Muscle of leg (tissue), 11 donors: ENCODE measurements around the gene FOSL2. TPM values are rescaled to one million over a fixed set of nuclear protein-coding genes. Genes with fewer than 3 reads are reported as not detected.

Source experiments
- DNase-seq: peaks from one replicate; pipeline ENCODE4 v3.0.0; 2013
- H3K27ac ChIP-seq: one replicate; pipeline ENCODE4 v1.5.1; 2013; ENCODE audit warnings: mild to moderate bottlenecking, low read length, control low read depth
- H3K27me3 ChIP-seq: one replicate; pipeline ENCODE4 v1.6.1; 2013; ENCODE audit warnings: low read length; ENCODE audit not compliant: control insufficient read depth, insufficient read depth
- H3K36me3 ChIP-seq: one replicate; pipeline ENCODE4 v1.6.1; 2013; ENCODE audit warnings: low read length; ENCODE audit not compliant: control insufficient read depth, insufficient read depth
- H3K4me1 ChIP-seq: one replicate; pipeline ENCODE4 v1.6.1; 2013; ENCODE audit warnings: low read length; ENCODE audit not compliant: control insufficient read depth, insufficient read depth
- H3K4me3 ChIP-seq: one replicate; pipeline ENCODE4 v1.5.1; 2013; ENCODE audit warnings: low read length, control low read depth
- H3K9me3 ChIP-seq: replicated peaks from 2 replicates; pipeline ENCODE4 v1.6.1; 2013; ENCODE audit warnings: low read depth, low read length; ENCODE audit not compliant: control insufficient read depth
- WGBS: methylation state at CpG from one replicate; pipeline ENCODE4 v1.1.5; 2013; ENCODE audit warnings: missing lambda C conversion rate; ENCODE audit not compliant: insufficient coverage; 5-methylcytosine and 5-hydroxymethylcytosine counted together
- polyA plus RNA-seq, 8 donors: library from polyadenylated mRNA; unstranded; fragments of 120-200 nt; gene quantifications; one replicate each; pipeline versions ENCODE4 v1.2.1 to v1.2.3, GENCODE V29; 2013; ENCODE audit warnings: inconsistent platforms in 1 of 8, low replicate concordance in 1 of 8; ENCODE audit not compliant: insufficient read length in 8 of 8, insufficient read depth in 1 of 8
- total RNA-seq: library from RNA; stranded (reverse); fragments of 120-200 nt; gene quantifications from one replicate; pipeline ENCODE4 v1.2.4, GENCODE V29; 2013

The FOSL2 gene
- total and polyA plus RNA-seq, 9 donors, result 11.0 to 25.6 (median 14.8) TPM

DNA sequence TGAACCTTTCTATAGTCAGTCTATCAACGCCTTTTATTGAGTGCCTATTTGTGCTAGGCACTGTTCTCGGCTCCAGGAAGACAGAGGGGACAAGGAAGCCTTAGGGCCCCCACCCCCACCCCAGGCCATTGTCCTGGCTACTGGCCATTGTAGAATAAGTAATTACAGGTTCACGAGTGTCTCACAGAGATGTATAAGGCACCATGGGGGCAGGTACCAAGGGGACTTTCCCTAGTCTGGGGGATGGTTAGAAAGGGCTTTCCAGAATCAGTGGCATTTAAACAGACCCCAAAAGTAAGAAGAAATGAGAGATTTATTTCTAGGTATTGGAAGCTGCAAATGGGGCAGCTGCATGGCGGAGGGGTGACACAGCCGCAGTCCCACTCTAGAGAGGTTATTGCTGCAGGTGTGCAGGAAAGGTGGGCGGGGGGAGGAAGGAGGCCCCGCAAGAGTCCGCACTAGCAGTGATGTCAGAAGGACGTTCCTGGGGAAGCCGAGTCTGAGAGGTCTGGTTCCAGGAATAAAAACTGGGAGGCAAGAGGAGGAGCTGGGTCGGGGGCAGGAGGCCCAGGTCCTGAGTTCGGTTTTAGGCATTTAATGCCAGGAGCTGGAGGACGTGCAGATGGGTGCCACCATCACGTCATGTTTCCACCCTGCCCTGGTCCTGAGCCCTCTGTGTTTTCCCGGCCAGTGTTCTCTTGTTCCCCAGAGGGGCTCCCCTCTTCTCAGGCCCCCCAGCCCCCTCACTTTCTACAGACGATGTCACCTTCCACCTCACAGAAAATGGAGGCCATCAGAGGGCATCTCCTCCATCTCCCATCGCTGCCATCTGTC lies 30.5 kb downstream of the FOSL2 start:
- Histone ChIP-seq H3K4me1 (peaks cover 3% of the 10 kb centered on the region), H3K36me3 (no peaks in the 10 kb centered on the region), H3K9me3 (no peaks in the 10 kb centered on the region), H3K4me3 (no peak overlapping the region), H3K27ac (no peak overlapping the region), H3K27me3 (no peaks in the 10 kb centered on the region)
- 70% methylated on average over 15 of the region's 17 CpGs for WGBS
- no peak for DNase-seq

DNA sequence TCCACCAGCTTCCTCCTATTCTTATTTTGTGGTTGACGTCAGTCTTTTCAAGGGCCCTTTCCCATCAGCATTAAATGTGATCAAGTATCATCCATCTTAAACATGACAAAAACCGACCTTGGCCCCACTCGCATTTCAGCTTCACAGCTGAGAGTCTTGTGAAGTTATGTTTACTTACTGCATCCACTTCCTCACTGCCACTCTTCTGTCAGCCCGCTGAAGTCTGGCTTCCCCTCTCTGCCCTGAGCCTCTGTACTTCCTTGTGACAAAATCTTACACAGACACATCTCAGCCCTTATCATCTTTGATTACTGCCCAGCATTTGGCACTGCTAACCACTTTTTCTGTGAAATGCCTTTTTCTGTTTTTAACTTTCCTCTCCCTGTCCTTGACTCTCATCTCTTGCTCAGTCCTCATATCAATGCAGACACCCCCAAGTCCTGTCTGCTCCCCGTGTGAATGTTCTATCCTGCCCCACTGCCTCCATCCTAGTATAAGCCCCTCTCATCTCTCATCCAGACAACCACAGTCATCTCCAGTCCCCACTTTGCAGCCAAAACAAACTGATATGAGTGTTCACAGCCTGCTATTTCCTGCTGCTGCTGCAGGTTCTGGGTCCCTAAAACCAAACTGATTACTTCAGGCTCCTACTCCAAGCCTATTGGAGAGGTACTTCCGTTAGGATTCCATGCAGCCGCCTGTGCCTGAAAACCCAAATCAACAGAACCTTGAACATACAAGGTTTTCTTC lies 31.4 kb downstream of the FOSL2 start:
- Histone ChIP-seq H3K27ac (no peak overlapping the region), H3K36me3 (no peaks in the 10 kb centered on the region), H3K4me1 (peaks cover 3% of the 10 kb centered on the region), H3K4me3 (no peak overlapping the region), H3K9me3 (no peaks in the 10 kb centered on the region), H3K27me3 (no peaks in the 10 kb centered on the region)
- WGBS, result 36% methylated on average over 4 of the region's 7 CpGs
- no peak for DNase-seq

DNA sequence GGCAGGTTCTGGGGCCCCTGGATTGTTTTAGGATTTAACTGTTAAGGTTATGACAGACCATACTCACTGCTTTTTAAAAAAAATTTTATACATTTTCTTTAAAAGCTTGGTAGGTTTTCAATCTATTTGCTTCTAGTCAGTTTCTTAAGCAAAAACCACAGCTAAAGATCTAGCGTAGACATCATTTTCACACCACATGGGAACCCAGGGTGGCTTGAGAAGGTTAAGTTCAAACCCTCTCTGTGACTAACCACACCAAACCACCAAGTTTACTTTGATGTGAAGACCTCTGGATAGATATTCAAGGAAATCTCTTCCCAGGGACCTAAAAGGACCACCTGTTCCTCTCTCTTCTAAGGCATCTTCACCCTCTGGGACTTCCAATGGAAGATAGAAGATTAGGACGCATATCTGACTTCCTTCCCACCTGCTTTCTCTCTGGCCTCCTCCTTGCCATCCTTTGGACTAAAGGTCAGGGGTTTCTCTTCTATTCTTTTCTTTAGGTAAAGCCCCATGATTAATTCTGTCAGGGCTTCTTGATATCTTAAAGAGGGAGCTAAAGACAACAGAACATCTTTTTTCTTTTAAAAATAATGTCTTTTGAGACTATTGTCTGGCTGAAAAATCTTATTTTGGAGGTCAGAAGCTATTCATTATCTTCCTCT lies 32.3 kb downstream of the FOSL2 start:
- no CpG with 5 or more reads among the region's 2 CpGs for WGBS
- no peak for DNase-seq
- H3K27ac ChIP-seq, result no peak overlapping the region
- no peaks in the 10 kb centered on the region for H3K36me3 ChIP-seq
- no peaks in the 10 kb centered on the region for H3K27me3 ChIP-seq
- no peaks in the 10 kb centered on the region for H3K9me3 ChIP-seq
- H3K4me1 ChIP-seq, result peaks cover 3% of the 10 kb centered on the region
- no peak overlapping the region for H3K4me3 ChIP-seq

DNA sequence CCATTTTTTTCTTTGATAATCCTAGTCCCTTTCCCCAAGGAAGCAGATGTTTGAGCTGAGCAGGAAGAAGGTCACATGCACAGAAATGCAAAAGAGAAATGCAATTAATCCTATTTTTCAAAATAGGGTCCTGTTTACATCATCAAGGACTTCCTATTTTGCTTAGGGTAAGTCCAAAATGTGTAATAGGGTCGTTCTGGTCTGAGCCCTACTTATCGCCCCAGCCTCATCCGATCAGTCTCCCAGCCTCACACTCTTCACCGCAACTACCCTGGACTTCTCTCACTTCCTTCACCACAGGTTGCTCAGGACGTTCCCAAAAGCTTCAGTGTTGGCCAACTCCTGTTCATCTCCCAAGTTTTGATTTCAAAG lies 32.8 kb downstream of the FOSL2 start:
- no peak overlapping the region for H3K4me3 ChIP-seq
- H3K27me3 ChIP-seq, result no peaks in the 10 kb centered on the region
- no peaks in the 10 kb centered on the region for H3K9me3 ChIP-seq
- H3K4me1 ChIP-seq, result peaks cover 3% of the 10 kb centered on the region
- WGBS, result 63% methylated on average over 5 of the region's 5 CpGs
- H3K27ac ChIP-seq, result no peak overlapping the region
- DNase-seq, result no peak
- H3K36me3 ChIP-seq, result no peaks in the 10 kb centered on the region

DNA sequence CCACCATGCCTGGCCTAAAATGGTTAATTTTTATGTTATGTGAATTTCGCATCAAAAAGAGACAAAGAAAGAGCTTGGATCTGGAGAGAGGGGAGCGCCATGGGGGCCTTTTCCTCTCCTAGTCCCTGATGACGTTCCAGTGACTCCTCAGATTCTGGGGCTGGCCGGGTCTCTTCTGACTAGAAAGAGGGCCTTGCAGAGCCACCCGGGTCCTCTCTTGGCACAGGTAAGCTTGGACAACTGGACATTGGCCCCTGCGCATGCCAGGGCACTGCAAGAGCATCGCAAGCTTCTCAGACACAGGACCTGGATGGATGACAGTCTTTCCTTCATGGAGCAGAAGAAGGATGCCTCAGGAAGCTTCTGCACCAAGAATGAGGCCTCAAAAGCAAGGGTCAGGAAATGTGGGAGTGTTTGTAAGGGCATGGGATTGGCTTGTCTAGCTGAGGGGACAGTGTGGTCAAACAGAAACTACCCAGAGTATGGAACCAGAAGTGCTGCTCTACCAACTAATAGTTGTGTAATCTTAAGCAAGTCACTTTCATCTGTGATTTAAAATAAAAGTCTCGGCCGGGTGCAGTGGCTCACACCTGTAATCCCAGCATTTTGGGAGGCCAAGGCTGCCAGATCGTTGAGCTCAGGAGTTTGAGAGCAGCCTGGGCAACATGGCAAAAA lies 35.2 kb downstream of the FOSL2 start:
- 90% methylated on average over 7 of the region's 10 CpGs for WGBS

DNA sequence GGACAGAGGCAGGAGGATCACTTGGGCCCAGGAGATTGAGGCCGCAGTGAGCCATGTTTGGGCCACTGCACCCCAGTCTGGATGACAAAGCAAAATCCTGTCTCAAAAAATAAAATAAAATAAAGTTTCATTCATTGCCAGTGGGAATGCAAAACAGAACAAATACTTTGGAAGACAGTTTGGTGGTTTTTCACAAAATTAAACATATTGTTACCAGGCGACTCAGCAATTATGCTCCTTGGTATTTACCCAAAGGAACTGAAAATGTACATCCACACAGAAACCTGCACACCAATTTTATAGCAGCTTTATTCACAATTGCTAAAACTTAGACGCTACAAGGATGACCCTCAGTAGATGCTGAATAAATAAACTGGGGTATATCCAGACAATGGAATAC lies 35.8 kb downstream of the FOSL2 start:
- H3K27me3 ChIP-seq, result no peaks in the 10 kb centered on the region
- no peak overlapping the region for H3K4me3 ChIP-seq
- DNase-seq, result no peak
- peaks cover 2% of the 10 kb centered on the region for H3K4me1 ChIP-seq
- H3K27ac ChIP-seq, result no peak overlapping the region
- H3K36me3 ChIP-seq, result no peaks in the 10 kb centered on the region
- no CpG with 5 or more reads among the region's 3 CpGs for WGBS
- peaks cover 2% of the 10 kb centered on the region for H3K9me3 ChIP-seq

More for the DNA sequence above, 35.2 kb downstream of the FOSL2 start:
- Histone ChIP-seq H3K9me3 (no peaks in the 10 kb centered on the region), H3K4me1 (peaks cover 3% of the 10 kb centered on the region), H3K27me3 (no peaks in the 10 kb centered on the region), H3K4me3 (no peak overlapping the region), H3K27ac (no peak overlapping the region), H3K36me3 (no peaks in the 10 kb centered on the region)
- DNase-seq, result no peak

DNA sequence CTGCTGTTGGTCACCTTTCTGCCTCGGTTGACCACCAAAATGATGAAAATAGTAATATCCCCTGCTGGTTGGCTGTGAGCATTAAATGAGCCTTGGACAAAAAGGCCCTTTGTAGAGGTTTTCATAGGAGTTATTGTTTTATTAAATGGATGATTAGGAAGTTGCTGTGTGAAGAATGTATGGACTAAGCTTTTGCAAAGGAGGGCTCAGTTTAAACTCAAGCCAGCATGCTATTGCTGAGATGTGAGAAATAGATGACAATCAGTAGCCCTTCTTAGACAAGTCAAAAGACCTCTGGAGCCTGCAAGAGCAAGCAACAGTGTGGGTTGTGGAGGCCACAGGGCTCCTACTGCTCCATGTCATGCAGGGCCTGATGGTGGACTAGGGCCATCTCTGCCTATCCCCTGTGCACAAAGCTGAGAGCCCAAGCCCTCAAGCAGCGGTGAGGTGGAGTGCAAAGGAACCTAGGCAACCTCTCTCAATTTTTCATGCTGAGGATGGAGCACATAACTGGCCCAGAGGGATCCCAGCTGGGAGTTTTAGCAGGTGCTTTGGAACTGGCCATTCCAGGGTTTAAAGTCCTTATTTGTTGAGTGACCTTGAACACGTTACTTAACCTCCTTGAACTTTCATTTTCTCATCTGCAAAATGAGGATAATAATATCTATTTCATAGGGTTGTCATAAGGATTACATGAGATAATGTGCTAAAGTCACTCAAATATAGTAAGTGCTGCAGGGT lies 37.1 kb downstream of the FOSL2 start:
- Histone ChIP-seq H3K4me3 (no peak overlapping the region), H3K36me3 (no peaks in the 10 kb centered on the region), H3K27ac (no peak overlapping the region), H3K9me3 (peaks cover 2% of the 10 kb centered on the region), H3K4me1 (peaks cover 5% of the 10 kb centered on the region), H3K27me3 (no peaks in the 10 kb centered on the region)
- DNase-seq, result no peak
- WGBS, result 83% methylated on average over 1 of the region's 3 CpGs

DNA sequence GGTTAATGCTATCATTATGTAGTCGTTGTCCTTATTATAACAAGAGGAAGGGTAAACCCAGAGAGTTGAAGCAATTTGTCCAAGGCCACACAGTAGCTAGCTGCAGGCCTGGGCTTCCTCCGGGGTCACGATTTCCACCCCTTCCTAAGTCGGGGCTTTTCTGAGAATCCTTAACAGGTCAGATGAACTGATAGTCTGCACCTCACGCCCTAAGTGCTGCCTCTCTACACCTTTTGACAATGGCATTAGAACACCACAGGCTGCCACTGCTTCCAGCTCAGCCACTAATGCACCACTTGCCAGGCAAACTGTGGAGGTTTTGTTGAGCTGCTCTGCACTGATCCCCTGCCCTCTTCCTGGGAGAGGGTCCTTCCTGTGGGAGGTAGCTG lies 37.7 kb downstream of the FOSL2 start:
- Histone ChIP-seq H3K36me3 (no peaks in the 10 kb centered on the region), H3K9me3 (peaks cover 2% of the 10 kb centered on the region), H3K4me1 (peaks cover 5% of the 10 kb centered on the region), H3K27me3 (no peaks in the 10 kb centered on the region), H3K4me3 (no peak overlapping the region), H3K27ac (no peak overlapping the region)
- WGBS, result 90% methylated on average over 3 of the region's 5 CpGs
- DNase-seq, result no peak

DNA sequence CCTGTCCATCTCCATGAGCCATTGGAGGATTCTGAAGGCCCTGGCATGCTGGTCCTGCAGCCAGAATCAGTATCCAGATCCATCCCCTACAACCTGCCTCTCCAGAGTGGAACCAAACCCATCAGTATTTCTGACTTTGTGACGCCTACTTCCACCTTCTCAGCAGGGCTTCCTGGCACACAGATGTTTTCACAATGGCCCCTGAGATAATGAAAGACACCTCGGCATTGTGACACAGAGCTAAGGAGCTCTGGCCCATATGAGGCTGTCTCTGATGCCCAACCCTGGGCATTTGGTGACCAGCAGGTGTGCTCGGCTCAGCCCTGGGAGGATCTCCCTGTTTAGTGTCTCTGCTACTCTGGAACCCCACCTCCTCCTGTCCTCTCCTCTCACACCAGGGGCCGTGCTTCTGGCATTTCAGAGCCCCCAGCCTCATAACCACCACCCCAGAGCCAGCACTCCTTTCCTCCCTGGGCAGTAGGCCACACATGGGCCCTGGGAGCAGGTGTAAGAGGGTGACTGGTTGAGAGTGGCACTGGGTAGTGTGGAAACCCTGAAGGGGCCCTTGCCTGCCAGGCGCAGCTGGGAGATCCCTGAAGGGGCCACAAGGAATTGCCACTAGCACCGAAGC lies 38.2 kb downstream of the FOSL2 start:
- H3K4me1 ChIP-seq, result peaks cover 5% of the 10 kb centered on the region
- no peaks in the 10 kb centered on the region for H3K36me3 ChIP-seq
- H3K27me3 ChIP-seq, result no peaks in the 10 kb centered on the region
- H3K4me3 ChIP-seq, result no peak overlapping the region
- 54% methylated on average over 1 of the region's 6 CpGs for WGBS
- no peak for DNase-seq
- no peak overlapping the region for H3K27ac ChIP-seq
- peaks cover 2% of the 10 kb centered on the region for H3K9me3 ChIP-seq
